ENCODE results near the gene CFAP52. TPM values are rescaled to one million over a fixed set of nuclear protein-coding genes. Genes with fewer than 3 reads are reported as not detected.

The CFAP52 gene
- total RNA-seq, 4 donors from 2014 or later, result 0.27 to 0.78 TPM; not detected in 2

- no peaks in the 10 kb centered on the region for H3K9me3 ChIP-seq
- no peak overlapping the region for H3K27ac ChIP-seq
- H3K4me1 ChIP-seq, result no peaks in the 10 kb centered on the region
- no peak overlapping the region for H3K4me3 ChIP-seq (replicated peaks in 1 of 3)
- 85 to 86% methylated on average over 2 of the region's 2 CpGs for whole genome bisulfite sequencing, 2 donors
- H3K36me3 ChIP-seq, result no peaks in the 10 kb centered on the region
- TF ChIP-seq POLR2A (IDR thresholded peaks at IDR 0.05) (no peak), CTCF (IDR thresholded peaks at IDR 0.05) (no peak)
- intact Hi-C loops (cut with DNase I), result no loop called here
- H3K27me3 ChIP-seq, result no peaks in the 10 kb centered on the region
- DNase-seq, result no peak
These were observed 35.1 kb downstream of the CFAP52 start for GRCh38 chr17:9611557-9611956.

GRCh38 chr17:9612006-9612405 is 35.6 kb downstream of the CFAP52 start:
- Histone ChIP-seq H3K36me3 (no peaks in the 10 kb centered on the region), H3K27me3 (no peaks in the 10 kb centered on the region), H3K4me3 (replicated peaks in 1 of 3) (no peak overlapping the region), H3K4me1 (no peaks in the 10 kb centered on the region), H3K9me3 (no peaks in the 10 kb centered on the region), H3K27ac (no peak overlapping the region)
- no peak for DNase-seq
- TF ChIP-seq POLR2A (IDR thresholded peaks at IDR 0.05), result no peak
- no peak for TF ChIP-seq CTCF (IDR thresholded peaks at IDR 0.05)
- WGBS, 2 donors, result 56 to 57% methylated on average over 9 of the region's 9 CpGs
- intact Hi-C loops (cut with DNase I), result no loop called here

GRCh38 chr17:9615486-9615885 is 39.0 kb downstream of the CFAP52 start:
- Histone ChIP-seq H3K9me3 (no peaks in the 10 kb centered on the region), H3K4me1 (no peaks in the 10 kb centered on the region), H3K27me3 (no peaks in the 10 kb centered on the region), H3K36me3 (no peaks in the 10 kb centered on the region), H3K27ac (no peak overlapping the region), H3K4me3 (replicated peaks in 1 of 3) (no peak overlapping the region)
- TF ChIP-seq CTCF (IDR thresholded peaks at IDR 0.05) (no peak), POLR2A (IDR thresholded peaks at IDR 0.05) (no peak)
- intact Hi-C loops (cut with DNase I), result no loop called here
- DNase-seq, result no peak
- 44% methylated on average over 2 of the region's 2 CpGs for WGBS, 2 donors

- intact Hi-C loops (cut with DNase I), result no loop called here
- TF ChIP-seq POLR2A (IDR thresholded peaks at IDR 0.05), result no peak
- TF ChIP-seq CTCF (IDR thresholded peaks at IDR 0.05), result no peak
These were observed 46.5 kb downstream of the CFAP52 start for GRCh38 chr17:9622961-9623360.

GRCh38 chr17:9628509-9628908 is 52.1 kb downstream of the CFAP52 start:
- no peaks in the 10 kb centered on the region for H3K27me3 ChIP-seq
- whole genome bisulfite sequencing, 2 donors, result 90 to 91% methylated on average over 9 to 10 of the region's 10 CpGs
- H3K27ac ChIP-seq, result no peak overlapping the region
- H3K9me3 ChIP-seq, result no peaks in the 10 kb centered on the region
- H3K36me3 ChIP-seq, result no peaks in the 10 kb centered on the region
- no peak for TF ChIP-seq CTCF (IDR thresholded peaks at IDR 0.05)
- no peak for TF ChIP-seq POLR2A (IDR thresholded peaks at IDR 0.05)
- H3K4me3 ChIP-seq (replicated peaks in 1 of 3), result no peak overlapping the region
- intact Hi-C loops (cut with DNase I), result no loop called here
- DNase-seq, result no peak
- no peaks in the 10 kb centered on the region for H3K4me1 ChIP-seq

More at GRCh38 chr17:9622961-9623360, 46.5 kb downstream of the CFAP52 start:
- no peak overlapping the region for H3K27ac ChIP-seq
- H3K4me1 ChIP-seq, result no peaks in the 10 kb centered on the region
- DNase-seq, result no peak
- no peak overlapping the region for H3K4me3 ChIP-seq (replicated peaks in 1 of 3)
- no peaks in the 10 kb centered on the region for H3K9me3 ChIP-seq
- H3K36me3 ChIP-seq, result no peaks in the 10 kb centered on the region
- no peaks in the 10 kb centered on the region for H3K27me3 ChIP-seq
